Adrenal gland (tissue), 5 donors: ENCODE measurements around the gene NAALADL2.

Source experiments
- POLR2A ChIP-seq, 2 donors: fragments of 450-650 bp; IDR thresholded peaks; one replicate each; pipeline ENCODE4 v1.6.1; 2017; ENCODE audit warnings: antibody characterized with exemption in 2 of 2, mild to moderate bottlenecking in 2 of 2, moderate library complexity in 1 of 2
- TF ChIP-seq, protein P1 (sequence below), 6 experiments: fragments of 450-650 bp in 4 of 6; fragments of 200-600 bp in 2 of 6; sonication (generic) in 1 of 6; IDR thresholded peaks; 1 replicate in 5 of 6; 2 replicates in 1 of 6; pipeline versions ENCODE4 v1.5.1 to v1.8.0; 2016 to 2021; ENCODE audit warnings: antibody characterized with exemption in 6 of 6, mild to moderate bottlenecking in 2 of 6, moderate library complexity in 1 of 6
- donor health status: DM: no; HTN: no; CAD: no.

DNA sequence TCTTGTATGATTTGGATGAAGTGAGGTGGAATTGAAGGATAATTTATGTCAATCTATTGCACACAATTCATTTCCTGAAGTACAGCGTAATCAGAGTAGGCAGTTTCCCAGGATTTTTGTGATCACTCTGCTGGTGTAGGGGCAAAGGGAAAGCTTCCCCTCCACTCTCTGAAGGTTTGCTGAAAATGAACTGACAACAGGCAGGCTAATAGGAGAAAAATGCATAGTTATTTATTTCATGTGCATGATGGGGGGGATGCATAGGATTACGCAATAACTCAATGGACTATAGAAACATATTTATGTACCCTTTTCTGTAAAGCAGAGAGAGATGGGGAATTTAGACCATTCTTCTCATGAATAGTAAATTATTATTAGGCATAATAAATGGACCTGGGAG lies 872.9 kb downstream of the NAALADL2 start:
- TF ChIP-seq, protein P1, sequence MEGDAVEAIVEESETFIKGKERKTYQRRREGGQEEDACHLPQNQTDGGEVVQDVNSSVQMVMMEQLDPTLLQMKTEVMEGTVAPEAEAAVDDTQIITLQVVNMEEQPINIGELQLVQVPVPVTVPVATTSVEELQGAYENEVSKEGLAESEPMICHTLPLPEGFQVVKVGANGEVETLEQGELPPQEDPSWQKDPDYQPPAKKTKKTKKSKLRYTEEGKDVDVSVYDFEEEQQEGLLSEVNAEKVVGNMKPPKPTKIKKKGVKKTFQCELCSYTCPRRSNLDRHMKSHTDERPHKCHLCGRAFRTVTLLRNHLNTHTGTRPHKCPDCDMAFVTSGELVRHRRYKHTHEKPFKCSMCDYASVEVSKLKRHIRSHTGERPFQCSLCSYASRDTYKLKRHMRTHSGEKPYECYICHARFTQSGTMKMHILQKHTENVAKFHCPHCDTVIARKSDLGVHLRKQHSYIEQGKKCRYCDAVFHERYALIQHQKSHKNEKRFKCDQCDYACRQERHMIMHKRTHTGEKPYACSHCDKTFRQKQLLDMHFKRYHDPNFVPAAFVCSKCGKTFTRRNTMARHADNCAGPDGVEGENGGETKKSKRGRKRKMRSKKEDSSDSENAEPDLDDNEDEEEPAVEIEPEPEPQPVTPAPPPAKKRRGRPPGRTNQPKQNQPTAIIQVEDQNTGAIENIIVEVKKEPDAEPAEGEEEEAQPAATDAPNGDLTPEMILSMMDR (IDR thresholded peaks at IDR 0.05): no peak
- TF ChIP-seq POLR2A (IDR thresholded peaks at IDR 0.05): no peak
